H1 (cell line): ENCODE results near the gene ATP1B3. TPM values are rescaled to one million over a fixed set of nuclear protein-coding genes. Genes with fewer than 3 reads are reported as not detected.

ENCODE experiments used
- CBX5 ChIP-seq: fragments of 300-800, 300-1000 bp; sonication (generic); IDR thresholded peaks from 2 replicates; pipeline ENCODE4 v1.7.1; 2016; ENCODE audit warnings: antibody characterized with exemption, low read length, low read depth
- CHD7 ChIP-seq: fragments of 300-600 bp; sonication (generic); IDR thresholded peaks from 2 replicates; pipeline ENCODE4 v1.7.1; 2012; ENCODE audit warnings: low read length, moderate library complexity, mild to moderate bottlenecking, inconsistent platforms; ENCODE audit not compliant: insufficient replicate concordance
- EZH2 ChIP-seq: fragments of 200-600 bp; sonication (generic); IDR thresholded peaks from 2 replicates; pipeline ENCODE4 v1.7.1; 2012; ENCODE audit warnings: low read depth, mild to moderate bottlenecking, moderate library complexity, low read length, inconsistent platforms; ENCODE audit not compliant: severe bottlenecking
- KDM1A ChIP-seq: fragments of 200-600, 300-600 bp; sonication (generic); IDR thresholded peaks from 2 replicates; pipeline ENCODE4 v1.7.1; 2016; ENCODE audit warnings: mild to moderate bottlenecking, low read length, borderline replicate concordance
- POLR2AphosphoS5 ChIP-seq: IDR thresholded peaks from 2 replicates; pipeline ENCODE4 v1.6.1; 2011; ENCODE audit warnings: low read depth, low read length
- RFX5 ChIP-seq: IDR thresholded peaks from 2 replicates; pipeline ENCODE4 v1.6.1; 2011; ENCODE audit warnings: low read depth, low read length, improper control_type of control experiment, borderline replicate concordance
- TAF1 ChIP-seq: IDR thresholded peaks from 2 replicates; pipeline ENCODE4 v1.6.1; 2011; ENCODE audit warnings: mild to moderate bottlenecking, low read depth, low read length
- TCF12 ChIP-seq: IDR thresholded peaks from 2 replicates; pipeline ENCODE4 v1.6.1; 2011; ENCODE audit warnings: low read depth, mild to moderate bottlenecking, low read length
- polyA plus RNA-seq, 7 experiments: library from polyadenylated mRNA; depleted of rRNA in 3 of 7; stranded (reverse) in 5 of 7; unstranded in 2 of 7; fragments of >200 nt in 5 of 7; fragments of 200-250 nt in 2 of 7; gene quantifications; 1 replicate in 5 of 7; 2 replicates in 1 of 7; 4 replicates in 1 of 7; pipeline versions ENCODE4 v1.2.1 to v1.2.3, GENCODE V29; 2011 to 2013; ENCODE audit warnings: missing spikeins in 2 of 7, mixed read lengths in 2 of 7
- total RNA-seq: library from RNA; stranded (reverse); fragmentation: NEBNext Ultra II Directional; extraction: Animal tissue kit (Norgen Biotek cat#: 25700); gene quantifications from 2 replicates; pipeline ENCODE4 v1.2.1, GENCODE V29; 2021
- TF ChIP-seq, protein P1 (sequence below), 3 experiments: IDR thresholded peaks; 1 replicate in 2 of 3; 2 replicates in 1 of 3; pipeline versions ENCODE4 v1.5.1 to v1.6.1; 2011; ENCODE audit warnings: low read length in 3 of 3, mild to moderate bottlenecking in 3 of 3, inconsistent platforms in 2 of 3, low read depth in 1 of 3, moderate library complexity in 1 of 3; ENCODE audit not compliant: insufficient read depth in 1 of 3; ENCODE audit errors: control extremely low read depth in 1 of 3

ATP1B3 gene
- total and polyA plus RNA-seq, 2 of the 8 experiments (the other 6 are each of a cell fraction or from before 2014, with no cell fraction given): 233 to 342 TPM

- TF ChIP-seq CHD7: no peak
- no peak for TF ChIP-seq RFX5
- TF ChIP-seq TCF12: no peak
- TF ChIP-seq EZH2: no peak
- TF ChIP-seq, protein P1, sequence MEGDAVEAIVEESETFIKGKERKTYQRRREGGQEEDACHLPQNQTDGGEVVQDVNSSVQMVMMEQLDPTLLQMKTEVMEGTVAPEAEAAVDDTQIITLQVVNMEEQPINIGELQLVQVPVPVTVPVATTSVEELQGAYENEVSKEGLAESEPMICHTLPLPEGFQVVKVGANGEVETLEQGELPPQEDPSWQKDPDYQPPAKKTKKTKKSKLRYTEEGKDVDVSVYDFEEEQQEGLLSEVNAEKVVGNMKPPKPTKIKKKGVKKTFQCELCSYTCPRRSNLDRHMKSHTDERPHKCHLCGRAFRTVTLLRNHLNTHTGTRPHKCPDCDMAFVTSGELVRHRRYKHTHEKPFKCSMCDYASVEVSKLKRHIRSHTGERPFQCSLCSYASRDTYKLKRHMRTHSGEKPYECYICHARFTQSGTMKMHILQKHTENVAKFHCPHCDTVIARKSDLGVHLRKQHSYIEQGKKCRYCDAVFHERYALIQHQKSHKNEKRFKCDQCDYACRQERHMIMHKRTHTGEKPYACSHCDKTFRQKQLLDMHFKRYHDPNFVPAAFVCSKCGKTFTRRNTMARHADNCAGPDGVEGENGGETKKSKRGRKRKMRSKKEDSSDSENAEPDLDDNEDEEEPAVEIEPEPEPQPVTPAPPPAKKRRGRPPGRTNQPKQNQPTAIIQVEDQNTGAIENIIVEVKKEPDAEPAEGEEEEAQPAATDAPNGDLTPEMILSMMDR (IDR thresholded peaks at IDR 0.05; ENCODE audit: control extremely low read depth in 1 of 3, insufficient read depth in 1 of 3, low read depth in 1 of 3, low read length in 3 of 3): no peak
- TF ChIP-seq TAF1: no peak
- no peak for TF ChIP-seq KDM1A
- no peak for TF ChIP-seq CBX5
- no peak for TF ChIP-seq POLR2AphosphoS5
Observed at GRCh38 chr3:141926929-141927328, 50.5 kb downstream of the ATP1B3 start (continued).
